OCI-LY7 (cell line): Measurements from ENCODE around the gene DBP. TPM values are rescaled to one million over a fixed set of nuclear protein-coding genes. Genes with fewer than 3 reads are reported as not detected.

Experiments used
- BruUV-seq: library from RNA; stranded (reverse); fragments of 400-500 nt; replicated peaks from 2 replicates; lab custom pipeline; 2021; lab: Mats Ljungman, UMichigan
- CTCF ChIA-PET: fragments of 300-600 bp; sonication (Branson Sonifier 250); formaldehyde crosslinking; loops from one replicate; lab custom pipeline; 2022; ENCODE audit warnings: antibody characterized with exemption; ENCODE audit not compliant: unreplicated experiment; lab: Charles Lee
- POLR2A ChIA-PET: fragments of 300-600 bp; sonication (Branson Sonifier 250); formaldehyde crosslinking; loops from one replicate; lab custom pipeline; 2022; ENCODE audit warnings: antibody characterized with exemption; lab: Charles Lee
- DNase-seq: peaks from one replicate; pipeline ENCODE4 v3.0.0-alpha.2; 2015; ENCODE audit warnings: low spot score
- H2AFZ ChIP-seq: fragments of 200-600 bp; sonication (generic), shearing (Covaris generic); 2 replicates; pipeline ENCODE4 v1.6.1; 2014; ENCODE audit warnings: mild to moderate bottlenecking, antibody characterized with exemption, low read length, moderate library complexity
- H3K27ac ChIP-seq: fragments of 200-600 bp; sonication (generic); 2 replicates; pipeline ENCODE4 v1.5.1; 2014; ENCODE audit warnings: mixed run types, low read depth, mild to moderate bottlenecking, moderate library complexity, low read length, inconsistent platforms; ENCODE audit not compliant: poor library complexity, severe bottlenecking
- H3K36me3 ChIP-seq: fragments of 200-600 bp; sonication (generic); 2 replicates; pipeline ENCODE4 v1.6.1; 2014; ENCODE audit warnings: mild to moderate bottlenecking, antibody characterized with exemption, low read length, moderate library complexity, mixed read lengths; ENCODE audit not compliant: insufficient read depth
- H3K4me1 ChIP-seq: fragments of 200-600 bp; sonication (generic); 2 replicates; pipeline ENCODE4 v1.5.1; 2014; ENCODE audit warnings: mild to moderate bottlenecking, low read length; ENCODE audit not compliant: insufficient read depth, poor library complexity, severe bottlenecking
- H3K4me2 ChIP-seq: fragments of 200-600 bp; sonication (generic); 2 replicates; pipeline ENCODE4 v1.6.1; 2014; ENCODE audit warnings: mild to moderate bottlenecking, low read length
- H3K4me3 ChIP-seq: fragments of 200-600 bp; sonication (generic); 2 replicates; pipeline ENCODE4 v1.5.1; 2014; ENCODE audit warnings: mild to moderate bottlenecking, low read depth, low read length; ENCODE audit not compliant: poor library complexity, severe bottlenecking
- H3K79me2 ChIP-seq: fragments of 200-600 bp; sonication (generic); 2 replicates; pipeline ENCODE4 v1.6.1; 2016; ENCODE audit warnings: low read depth, mild to moderate bottlenecking, low read length, moderate library complexity, mixed read lengths; ENCODE audit not compliant: insufficient read depth
- H3K9me2 ChIP-seq: fragments of 200-600 bp; sonication (generic); 2 replicates; pipeline ENCODE4 v1.6.1; 2016; ENCODE audit warnings: mild to moderate bottlenecking, low read length, mixed read lengths; ENCODE audit not compliant: insufficient read depth
- H3K9me3 ChIP-seq: fragments of 200-600 bp; sonication (generic); 2 replicates; pipeline ENCODE4 v1.6.1; 2014; ENCODE audit warnings: mild to moderate bottlenecking, mixed run types, low read length, mixed read lengths
- H4K20me1 ChIP-seq: fragments of 200-600 bp; sonication (generic); 2 replicates; pipeline ENCODE4 v1.6.1; 2014; ENCODE audit warnings: mild to moderate bottlenecking, antibody characterized with exemption, low read length, moderate library complexity, mixed read lengths; ENCODE audit not compliant: insufficient read depth
- CTCF ChIP-seq: fragments of 200-600 bp; sonication (generic); conservative IDR thresholded peaks from 2 replicates; pipeline ENCODE4 v1.5.1; 2014; ENCODE audit warnings: mild to moderate bottlenecking, antibody characterized with exemption, low read length, moderate library complexity, mixed read lengths
- EZH2phosphoT487 ChIP-seq: fragments of 200-600 bp; sonication (generic); IDR thresholded peaks from 2 replicates; pipeline ENCODE4 v1.6.1; 2018; ENCODE audit warnings: low read depth, borderline replicate concordance, mild to moderate bottlenecking, mixed run types, antibody characterized with exemption, low read length, moderate library complexity, mixed read lengths
- intact Hi-C: fragments of 100-400 bp; cut with micrococcal nuclease; formaldehyde crosslinking; loops from one replicate; pipeline ENCODE4 v1.10.0; 2022; ENCODE audit not compliant: unreplicated experiment
- total RNA-seq, 2 experiments: library from RNA; depleted of rRNA in 1 of 2; stranded (reverse); fragments of >200 nt in 1 of 2; shearing (Covaris generic) in 1 of 2; gene quantifications; 2 replicates each; pipeline ENCODE4 v1.2.3, GENCODE V29; 2014 to 2022

Gene DBP
- total RNA-seq, 2 experiments from 2014 or later: 15.7 to 35.6 TPM

GRCh38 chr19:48603001-48603400 is 34.2 kb downstream of the DBP start:
- POLR2A ChIA-PET: no interaction called here
- Histone ChIP-seq H3K79me2 (no peaks in the 10 kb centered on the region), H3K27ac (no peak overlapping the region), H3K36me3 (peaks cover 25% of the 10 kb centered on the region), H3K4me3 (no peak overlapping the region), H3K4me1 (no peaks in the 10 kb centered on the region), H4K20me1 (no peaks in the 10 kb centered on the region), H3K9me3 (no peaks in the 10 kb centered on the region), H3K9me2 (no peaks in the 10 kb centered on the region), H3K4me2 (no peak overlapping the region), H2AFZ (no peak overlapping the region)
- TF ChIP-seq CTCF (no peak), EZH2phosphoT487 (no peak)
- BruUV-seq: no TSS peak
- DNase-seq: no peak
- CTCF ChIA-PET: no interaction called here
- intact Hi-C loops: no loop called here

DNA sequence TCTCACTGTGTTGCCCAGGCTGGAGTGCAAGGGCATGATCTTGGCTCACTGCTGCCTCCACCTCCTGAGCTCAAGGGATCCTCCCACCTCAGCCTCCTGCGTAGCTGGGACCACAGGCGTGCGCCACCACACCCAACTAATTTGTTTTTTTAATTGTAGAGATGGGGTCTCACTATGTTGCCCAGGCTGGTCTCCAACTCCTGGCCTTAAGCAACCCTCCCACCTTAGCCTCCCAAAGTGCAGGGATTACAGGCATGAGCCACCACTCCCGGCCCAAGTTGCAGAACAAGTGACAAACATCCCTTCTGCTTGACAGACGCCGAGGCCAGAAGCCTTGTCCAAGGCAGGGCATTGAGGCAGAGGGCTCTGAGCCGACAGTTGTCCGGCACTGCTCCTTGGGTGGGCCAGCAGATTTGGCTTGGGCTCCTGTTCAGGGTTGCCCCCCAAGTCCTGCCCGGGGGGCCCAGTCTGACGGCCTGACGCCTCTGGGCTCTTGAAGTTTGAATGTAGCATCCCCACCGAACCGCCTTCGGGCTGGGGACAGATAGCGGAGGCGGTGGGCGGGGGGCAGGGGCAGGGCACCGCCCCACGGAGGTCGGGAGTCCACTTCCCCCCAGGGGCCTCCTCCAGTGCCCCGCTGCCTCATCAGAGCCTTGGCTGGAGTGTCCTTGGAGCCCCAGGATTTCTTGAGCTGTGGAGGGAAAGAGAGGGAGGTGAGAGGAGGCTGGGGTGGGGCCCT is 36.3 kb downstream of the DBP start:
- ChIA-PET CTCF (no interaction called here), POLR2A (no interaction called here)
- no peaks in the 10 kb centered on the region for H3K79me2 ChIP-seq
- no peak overlapping the region for H2AFZ ChIP-seq
- no peaks in the 10 kb centered on the region for H3K4me1 ChIP-seq
- H4K20me1 ChIP-seq: no peaks in the 10 kb centered on the region
- no peak overlapping the region for H3K4me2 ChIP-seq
- no peaks in the 10 kb centered on the region for H3K9me2 ChIP-seq
- TF ChIP-seq CTCF (no peak), EZH2phosphoT487 (no peak)
- H3K9me3 ChIP-seq: no peaks in the 10 kb centered on the region
- no peak overlapping the region for H3K27ac ChIP-seq
- no TSS peak for BruUV-seq
- no peak for DNase-seq
- intact Hi-C loops: no loop called here
- H3K4me3 ChIP-seq: no peak overlapping the region
- H3K36me3 ChIP-seq: peaks cover 8% of the 10 kb centered on the region

- DNase-seq: no peak
- BruUV-seq: no TSS peak
- Histone ChIP-seq H3K79me2 (no peaks in the 10 kb centered on the region), H3K36me3 (peaks cover 8% of the 10 kb centered on the region), H3K4me1 (no peaks in the 10 kb centered on the region), H3K27ac (no peak overlapping the region), H3K4me2 (no peak overlapping the region), H2AFZ (no peak overlapping the region), H3K9me2 (no peaks in the 10 kb centered on the region), H3K4me3 (no peak overlapping the region), H3K9me3 (no peaks in the 10 kb centered on the region), H4K20me1 (no peaks in the 10 kb centered on the region)
- intact Hi-C loops: no loop called here
- ChIA-PET CTCF (no interaction called here), POLR2A (no interaction called here)
- no peak for TF ChIP-seq CTCF
- no peak for TF ChIP-seq EZH2phosphoT487
Measured at GRCh38 chr19:48598996-48599700, 38.0 kb downstream of the DBP start.
